HG03575 (cell line): ENCODE results near the gene ADARB1.
"Not testable (repeated sequence)": the region's sequence is repeated elsewhere in the genome, so short reads cannot be mapped to it uniquely, and the experiment has no call there.

Source experiments
- ATAC-seq: cut with Tn5 transposase; IDR thresholded peaks from one replicate; pipeline ENCODE4 v1.9.1; 2021; ENCODE audit not compliant: unreplicated experiment, insufficient number of reproducible peaks, low FRiP score; ENCODE audit errors: extremely low read depth

ADARB1 gene, protein sequence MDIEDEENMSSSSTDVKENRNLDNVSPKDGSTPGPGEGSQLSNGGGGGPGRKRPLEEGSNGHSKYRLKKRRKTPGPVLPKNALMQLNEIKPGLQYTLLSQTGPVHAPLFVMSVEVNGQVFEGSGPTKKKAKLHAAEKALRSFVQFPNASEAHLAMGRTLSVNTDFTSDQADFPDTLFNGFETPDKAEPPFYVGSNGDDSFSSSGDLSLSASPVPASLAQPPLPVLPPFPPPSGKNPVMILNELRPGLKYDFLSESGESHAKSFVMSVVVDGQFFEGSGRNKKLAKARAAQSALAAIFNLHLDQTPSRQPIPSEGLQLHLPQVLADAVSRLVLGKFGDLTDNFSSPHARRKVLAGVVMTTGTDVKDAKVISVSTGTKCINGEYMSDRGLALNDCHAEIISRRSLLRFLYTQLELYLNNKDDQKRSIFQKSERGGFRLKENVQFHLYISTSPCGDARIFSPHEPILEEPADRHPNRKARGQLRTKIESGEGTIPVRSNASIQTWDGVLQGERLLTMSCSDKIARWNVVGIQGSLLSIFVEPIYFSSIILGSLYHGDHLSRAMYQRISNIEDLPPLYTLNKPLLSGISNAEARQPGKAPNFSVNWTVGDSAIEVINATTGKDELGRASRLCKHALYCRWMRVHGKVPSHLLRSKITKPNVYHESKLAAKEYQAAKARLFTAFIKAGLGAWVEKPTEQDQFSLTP

DNA sequence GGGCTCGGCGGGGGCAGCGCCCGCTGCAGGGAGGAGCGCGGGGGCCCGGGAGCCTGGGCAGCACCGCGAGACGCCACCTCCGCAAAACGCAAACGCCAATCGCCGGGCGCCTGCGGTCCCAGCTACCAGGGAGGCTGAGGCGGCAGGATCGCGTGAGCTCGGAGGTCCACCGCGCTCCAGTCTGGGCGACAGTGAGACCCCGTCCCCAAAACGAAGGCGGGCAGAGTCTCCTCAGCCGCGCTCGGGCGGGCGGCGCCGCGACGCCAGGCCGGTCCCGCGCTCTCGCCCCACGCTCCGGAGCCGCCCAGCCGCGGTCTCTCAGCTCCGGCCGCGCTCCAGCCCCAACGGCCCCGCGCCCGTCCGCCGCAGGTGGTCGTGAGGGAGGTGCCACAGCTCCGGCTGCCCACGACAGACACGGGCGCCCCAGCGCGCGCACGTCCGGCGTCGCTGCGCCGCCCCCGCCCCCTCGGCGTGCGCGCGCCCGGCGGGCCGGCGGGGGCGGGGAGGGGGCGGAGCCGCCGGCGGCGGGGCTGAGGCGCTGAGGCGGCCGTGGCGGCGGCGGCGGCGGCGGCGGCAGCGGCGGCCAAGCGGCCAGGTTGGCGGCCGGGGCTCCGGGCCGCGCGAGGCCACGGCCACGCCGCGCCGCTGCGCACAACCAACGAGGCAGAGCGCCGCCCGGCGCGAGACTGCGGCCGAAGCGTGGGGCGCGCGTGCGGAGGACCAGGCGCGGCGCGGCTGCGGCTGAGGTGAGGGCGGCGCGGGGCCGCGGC lies at the start of gene ADARB1:
ADARB1 (plus strand) TSS at position 533 of the 770 bp plus-strand sequence. CDS start 97,077 bp downstream, outside the sequence.
- ATAC-seq, result no peak

DNA sequence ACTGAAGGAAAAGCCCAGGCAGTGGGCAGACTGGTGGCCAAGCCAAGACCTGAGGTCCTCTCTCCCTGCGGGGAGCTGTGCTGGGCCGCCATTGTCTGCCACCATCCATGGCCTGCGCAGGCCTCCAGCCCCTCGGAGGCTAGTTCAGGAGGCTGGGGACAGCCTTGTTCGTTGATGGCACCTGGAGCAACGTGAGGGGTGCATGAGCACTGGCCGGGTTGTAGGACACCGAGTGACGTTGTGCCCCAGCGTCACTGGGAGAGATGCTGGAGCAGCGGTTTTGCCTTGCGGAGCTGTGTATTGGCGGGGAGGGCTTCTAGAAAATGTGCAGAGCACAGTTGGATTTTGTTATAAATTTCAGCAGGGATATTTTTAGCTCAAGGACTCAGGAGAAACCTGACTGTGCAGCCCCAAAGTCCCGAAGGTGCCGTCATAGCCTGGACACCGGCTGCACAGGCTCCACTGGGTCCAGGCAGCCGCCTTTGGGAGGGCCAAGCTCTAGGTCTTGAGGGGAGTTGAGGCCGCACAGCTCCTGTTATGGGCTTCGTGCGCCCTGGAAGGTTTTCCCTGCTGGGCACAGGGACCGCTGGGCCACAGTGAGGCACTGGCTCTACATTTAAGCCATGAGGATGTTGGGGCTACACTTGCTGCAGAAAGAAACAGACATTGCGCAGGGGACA lies 48.2 kb upstream of the ADARB1 start:
- ATAC-seq, result no peak

DNA sequence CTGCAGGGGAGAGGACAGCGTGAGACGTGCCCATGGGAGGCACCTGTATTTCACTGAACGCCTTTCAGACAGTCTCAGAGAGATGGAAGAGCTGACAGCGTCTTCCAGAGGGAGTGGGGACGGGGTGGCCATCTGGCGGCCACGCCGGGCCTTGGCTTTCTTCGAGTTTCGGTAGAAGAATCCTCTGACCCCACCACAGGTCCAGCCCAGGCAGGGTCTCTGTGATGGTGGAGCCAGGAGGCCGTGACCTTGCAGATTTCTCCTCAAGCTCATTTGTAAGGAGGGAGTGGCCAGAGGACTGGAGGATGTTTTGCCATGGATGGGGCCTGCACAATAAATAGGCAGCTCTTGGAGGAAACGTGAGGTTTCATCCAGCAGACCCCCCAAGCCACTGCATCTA lies 47.6 kb upstream of the ADARB1 start:
- no peak for ATAC-seq

DNA sequence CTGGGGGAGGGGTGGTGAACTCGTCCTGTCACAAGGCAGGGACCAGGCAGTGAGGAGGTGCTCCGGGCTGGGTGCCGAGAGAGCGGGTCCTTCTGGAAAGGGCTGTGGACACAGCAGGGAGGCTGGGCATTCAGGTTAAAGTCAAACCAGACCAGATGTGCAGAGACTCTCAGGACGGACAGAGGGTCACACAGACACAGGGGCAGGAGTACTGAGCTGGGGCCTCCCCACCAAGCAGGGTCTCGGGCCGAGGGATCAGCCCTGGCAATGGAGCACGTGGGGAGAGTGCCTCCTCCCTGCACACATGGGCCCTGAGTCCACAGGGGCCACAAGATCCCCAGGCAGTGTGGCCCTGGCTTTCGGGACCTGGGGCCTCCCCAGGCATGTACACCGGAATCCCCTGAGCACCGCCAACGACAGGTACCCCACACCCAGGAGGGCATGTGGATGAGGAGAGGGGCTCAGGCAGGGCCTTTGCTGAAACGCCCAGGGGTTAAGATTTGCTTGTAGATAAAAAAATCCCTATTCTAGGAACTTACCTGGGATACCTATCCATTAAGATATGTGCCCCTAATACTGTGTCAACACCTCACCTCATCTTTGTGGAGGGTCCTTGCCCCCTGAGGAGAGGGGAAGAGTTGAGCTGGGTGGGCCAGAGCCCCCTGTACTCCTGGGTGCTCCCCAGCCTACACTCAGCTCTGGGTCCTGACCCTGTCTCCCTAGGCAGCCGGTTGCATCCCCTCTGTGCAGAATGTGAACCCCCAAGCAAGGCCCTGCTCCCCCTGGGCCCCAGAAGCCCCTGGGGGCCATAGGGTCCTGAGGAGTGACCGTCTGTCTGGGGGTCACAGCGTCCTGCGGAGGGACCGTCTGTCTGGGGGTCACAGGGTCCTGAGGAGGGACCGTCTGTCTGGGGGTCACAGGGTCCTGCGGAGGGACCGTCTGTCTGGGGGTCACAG lies 46.9 kb upstream of the ADARB1 start:
- no peak for ATAC-seq

DNA sequence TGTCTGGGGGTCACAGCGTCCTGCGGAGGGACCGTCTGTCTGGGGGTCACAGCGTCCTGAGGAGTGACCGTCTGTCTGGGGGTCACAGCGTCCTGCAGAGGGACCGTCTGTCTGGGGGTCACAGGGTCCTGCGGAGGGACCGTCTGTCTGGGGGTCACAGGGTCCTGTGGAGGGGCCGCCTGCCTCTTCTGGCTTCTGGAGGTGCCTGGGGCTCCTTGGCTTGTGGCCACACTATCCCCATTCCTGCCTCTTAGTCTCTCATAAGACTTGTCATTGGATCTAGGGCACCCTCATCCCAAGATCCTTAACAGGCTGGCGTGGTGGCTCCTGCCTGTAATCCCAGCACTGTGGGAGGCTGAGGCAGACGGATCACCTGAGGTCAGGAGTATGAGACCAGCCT lies 45.7 kb upstream of the ADARB1 start:
- not testable (repeated sequence) for ATAC-seq

DNA sequence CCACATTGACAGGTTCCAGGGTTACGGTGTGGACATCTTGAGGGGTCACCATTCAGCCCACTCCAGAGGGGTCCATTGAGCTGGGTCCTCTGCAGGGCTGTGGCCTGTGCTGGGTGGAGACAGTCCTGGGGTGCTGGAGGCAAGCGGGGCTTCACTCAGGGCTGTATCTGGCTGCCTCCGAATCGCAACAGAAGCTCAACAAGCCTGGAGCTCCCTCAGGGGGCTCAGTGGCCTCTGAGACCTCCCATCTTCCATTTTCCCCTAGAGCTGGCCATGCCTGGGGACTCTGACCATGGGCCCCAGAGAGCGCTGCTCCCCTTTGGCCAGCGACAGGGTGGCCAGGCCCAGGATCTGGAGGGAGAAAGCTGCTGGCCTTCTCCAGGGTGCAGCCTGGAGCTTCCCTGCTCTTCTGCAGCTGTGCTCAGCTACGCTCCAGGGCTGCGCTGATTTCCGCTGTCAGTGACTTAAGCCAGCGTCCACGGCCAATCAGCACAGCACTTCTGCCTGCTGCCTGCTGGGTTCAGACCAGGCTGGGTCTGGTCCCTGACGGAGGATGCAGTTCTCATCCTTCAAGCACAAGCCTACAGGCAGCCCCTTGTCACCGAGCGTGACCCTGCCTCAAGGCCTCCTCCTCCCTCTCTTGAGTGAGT lies 45.0 kb upstream of the ADARB1 start:
- no peak for ATAC-seq

DNA sequence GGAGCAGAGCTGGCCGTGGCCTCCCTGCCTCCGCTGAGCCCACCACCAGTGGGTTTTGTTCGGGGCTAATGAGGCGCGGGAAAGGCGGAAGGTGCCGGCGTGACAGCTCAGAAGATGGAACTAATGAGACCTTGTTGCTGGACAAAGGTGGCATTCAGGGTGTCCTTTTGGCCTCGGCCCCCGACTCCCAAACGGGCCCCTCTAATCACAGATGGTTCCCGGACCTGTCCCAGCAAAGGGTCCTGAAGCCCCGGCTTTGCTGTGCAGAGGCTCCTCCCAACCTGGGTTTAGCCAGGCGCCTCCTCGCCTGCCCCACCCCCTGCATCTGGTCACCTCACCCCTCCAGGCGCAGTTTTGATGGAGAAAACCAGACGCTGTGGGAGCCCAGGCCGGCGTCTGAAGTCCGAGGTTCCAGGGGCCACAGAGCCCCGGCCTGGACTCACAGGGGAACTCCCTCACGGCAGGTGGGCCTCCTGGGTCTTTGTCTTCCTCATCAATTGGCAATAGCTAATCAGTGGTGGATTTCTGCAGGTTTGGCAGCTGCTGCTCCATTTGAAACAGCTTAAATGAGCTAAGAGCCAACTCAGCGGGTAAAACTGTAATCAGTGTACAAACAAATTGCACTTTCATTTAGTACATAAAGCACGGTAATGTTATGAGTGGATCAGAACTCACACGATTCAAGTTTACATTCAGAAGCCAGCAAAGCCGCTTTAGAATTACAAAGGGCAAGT lies 44.3 kb upstream of the ADARB1 start:
- no peak for ATAC-seq

DNA sequence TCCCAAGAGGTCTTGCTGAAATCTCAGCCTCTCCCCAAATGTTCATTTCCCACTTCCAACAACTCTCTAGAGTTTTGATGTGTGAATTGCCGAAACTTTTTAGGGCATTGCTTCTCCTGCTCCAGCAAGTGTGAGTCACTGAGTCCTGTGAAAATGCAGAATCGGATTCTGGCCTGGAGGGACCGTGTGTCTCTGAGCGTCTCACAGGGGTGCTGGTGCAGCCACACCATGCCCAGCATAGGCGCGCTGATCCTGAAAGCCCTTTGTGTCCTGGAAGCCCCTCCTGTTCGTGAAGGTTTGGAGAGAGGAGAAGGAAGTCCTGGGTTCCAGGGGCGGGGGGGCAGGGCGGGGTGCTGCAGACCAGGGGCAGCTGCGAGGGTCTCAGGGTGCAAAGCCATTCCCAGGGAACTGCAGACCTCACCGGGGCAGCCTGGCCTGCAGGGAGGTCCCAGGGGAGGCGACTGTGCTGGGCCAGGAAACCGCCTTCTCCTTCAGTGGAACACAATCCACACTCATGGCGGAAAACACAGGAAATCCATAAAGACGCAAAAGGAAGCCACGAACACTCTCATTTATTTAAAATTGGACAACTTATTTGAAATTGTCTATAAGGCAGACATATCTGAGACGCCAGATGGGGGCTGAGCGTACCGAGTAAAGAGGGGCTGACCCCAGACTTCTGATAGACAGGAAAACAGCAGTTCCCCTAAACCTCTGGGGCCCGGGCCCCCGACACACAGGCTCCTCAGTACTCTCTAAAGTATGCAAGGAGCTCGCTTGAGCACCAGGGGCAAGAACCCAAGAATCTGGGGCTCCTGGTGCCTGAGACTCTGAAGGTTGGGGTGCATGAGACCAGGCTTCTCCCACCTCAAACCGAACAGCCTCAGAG lies 43.5 kb upstream of the ADARB1 start:
- no peak for ATAC-seq

DNA sequence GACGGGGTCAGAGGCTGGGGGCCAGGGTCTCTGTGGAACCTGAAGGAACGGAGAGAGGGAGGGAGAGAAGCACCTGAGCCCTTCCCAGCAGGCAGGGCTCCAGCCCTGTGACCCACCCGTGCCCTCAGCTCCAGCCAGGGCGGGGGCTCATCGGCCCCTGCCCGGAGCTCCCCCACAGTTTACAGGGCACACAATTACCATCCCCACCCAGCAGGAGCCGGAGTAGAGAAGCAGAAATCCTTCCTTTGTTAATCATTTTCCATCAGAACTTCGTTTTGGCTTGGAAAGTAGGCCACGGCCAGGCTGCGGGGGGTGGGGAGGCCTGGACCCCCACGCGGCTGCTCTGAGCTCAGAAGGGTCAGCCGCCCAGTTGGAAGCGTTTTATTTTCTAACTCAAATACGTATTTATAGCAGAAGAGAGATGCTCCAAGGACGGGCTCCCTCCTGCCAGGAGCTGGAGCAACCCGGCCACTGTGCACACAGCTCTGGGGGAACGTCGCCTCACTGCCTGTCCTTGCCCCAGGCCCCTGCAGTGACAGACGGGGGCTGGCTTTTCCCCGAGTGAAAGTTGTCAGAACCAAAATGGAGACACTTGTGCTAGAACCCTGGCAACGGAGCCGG lies 42.7 kb upstream of the ADARB1 start:
- ATAC-seq, result no peak

DNA sequence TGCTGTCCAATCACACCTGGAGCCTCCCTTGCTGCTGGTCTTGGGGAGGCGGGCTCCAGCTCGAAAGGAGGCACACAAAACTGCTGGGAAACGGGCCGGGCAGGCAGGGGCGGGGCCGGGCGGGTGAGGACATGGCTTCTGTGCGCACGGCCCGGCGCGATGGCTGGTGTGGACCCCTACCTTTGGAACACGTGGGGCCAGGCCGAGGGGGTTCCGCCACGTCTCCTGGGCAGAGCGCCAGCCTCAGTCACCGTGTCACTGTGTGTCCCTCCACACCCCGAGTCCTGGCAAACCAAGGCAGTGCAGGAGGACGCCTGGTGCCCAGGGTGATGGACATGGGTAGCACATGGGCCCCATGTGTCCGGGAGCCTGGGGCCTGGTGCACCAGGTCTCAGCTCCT lies 42.0 kb upstream of the ADARB1 start:
- ATAC-seq, result no peak

DNA sequence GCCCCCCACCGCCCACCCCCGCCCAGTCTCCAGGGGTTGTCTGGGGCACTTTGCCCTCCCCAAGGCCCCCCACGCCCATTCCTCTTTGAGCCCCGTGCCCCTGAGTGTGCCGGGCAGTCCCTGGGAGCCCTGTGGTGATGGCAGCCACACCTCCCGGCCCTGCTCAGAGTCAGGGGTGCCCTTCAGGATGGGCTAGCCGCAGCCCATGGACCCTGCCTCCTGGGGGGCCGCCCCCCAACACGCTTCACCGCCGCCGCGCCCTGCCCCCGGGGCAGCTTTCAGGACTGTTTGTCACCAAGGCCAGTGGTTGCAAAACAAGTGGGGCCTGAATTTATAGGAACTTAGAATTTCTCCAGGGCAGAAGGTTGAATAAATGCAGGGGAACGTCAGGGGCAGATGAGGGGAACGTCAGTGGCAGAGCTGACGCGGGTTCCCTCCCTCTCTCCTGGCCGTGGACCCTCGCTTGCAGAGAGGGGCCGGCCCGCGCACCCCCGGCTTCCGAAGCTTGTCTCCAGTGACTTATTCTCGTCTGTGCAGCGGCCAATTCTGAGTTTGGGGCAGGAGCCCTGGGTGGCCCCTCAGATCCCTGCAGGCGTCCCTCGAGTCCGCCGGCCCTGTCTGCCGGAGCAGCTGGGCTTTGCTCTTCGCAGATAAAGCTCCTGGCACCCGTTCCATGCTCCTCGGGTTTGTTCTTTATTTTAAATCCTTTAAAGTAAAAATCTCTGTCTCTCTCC lies 41.2 kb upstream of the ADARB1 start:
- no peak for ATAC-seq

DNA sequence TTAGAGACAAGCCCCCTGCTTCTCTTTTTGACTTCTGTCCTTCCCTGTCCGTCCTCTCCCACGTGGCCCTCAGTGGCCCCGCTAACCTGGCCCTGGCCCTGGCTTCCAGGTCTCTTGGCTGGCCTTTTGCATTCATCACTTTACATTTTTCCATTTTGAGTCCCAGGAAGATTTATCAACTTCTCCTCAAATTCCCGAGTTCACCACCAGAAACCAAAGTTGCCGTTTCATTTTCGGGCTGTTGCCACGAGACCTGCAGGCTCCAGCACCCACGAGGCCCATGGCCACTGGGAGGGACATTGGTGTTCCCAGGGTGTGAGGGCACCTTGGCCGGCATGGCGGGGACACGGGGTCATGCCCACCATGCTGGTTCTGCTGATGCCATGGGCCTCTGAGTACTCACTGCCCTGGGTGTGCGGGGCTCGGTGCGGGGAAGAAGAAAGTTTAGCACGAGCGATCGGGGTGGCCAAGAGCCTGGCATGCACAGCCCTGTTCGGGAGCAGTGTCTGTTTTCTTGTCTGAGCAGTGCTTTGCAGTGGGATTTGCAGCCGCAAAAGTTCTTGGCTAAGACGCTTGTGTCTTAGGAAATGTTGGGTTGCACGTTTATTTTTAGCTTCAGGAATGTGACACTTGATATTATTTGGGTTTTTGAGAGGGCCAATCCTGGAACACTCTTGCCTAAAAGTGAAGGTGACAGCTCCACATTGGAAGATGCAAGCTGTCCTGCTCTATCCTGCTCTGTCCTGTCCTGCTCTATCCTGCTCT lies 40.4 kb upstream of the ADARB1 start:
- ATAC-seq, result no peak

DNA sequence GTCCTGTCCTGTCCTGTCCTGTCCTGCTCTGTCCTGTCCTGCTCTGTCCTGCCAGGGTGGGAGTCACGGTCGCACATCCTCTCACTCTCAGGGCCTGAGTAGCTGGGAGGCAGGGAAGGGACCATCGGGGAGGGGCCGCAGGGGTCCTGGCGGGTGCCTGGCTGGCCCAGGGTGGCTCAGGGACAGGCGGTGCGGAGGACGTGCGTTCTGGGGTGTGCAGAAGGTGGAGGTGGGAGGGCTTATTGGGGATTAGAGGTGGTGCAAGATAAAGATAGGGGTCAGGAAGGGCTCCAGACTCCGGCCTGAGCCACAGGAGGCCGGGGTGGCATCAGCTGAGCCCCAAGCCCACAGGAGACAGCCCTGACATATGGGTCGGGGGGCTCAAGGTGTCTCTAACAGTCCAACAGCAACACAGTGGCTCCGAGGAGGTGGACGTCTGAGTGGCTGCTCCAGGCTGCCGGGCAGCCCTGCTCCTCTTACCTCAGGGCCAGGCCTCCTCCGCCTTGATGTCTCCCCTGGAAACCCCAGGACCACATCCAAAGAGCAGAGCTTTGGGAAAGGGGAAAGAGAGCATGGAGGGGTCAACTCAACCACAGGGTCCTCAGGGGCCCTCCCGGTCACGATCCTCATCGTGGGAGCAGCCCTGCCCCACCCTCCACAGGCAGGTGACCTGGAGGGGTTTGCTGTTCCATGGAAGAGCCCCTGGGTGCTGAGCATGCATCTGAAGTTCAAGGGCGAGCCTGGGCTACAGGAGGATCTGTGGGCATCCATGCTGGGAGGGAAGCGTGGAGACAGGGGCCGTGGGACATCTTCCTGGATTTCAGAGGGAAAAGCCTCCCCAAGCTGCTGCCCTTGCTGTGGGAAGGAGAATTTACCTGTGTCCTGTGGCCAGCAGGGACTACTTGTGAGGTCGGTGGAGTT lies 39.6 kb upstream of the ADARB1 start:
- ATAC-seq, result no peak

DNA sequence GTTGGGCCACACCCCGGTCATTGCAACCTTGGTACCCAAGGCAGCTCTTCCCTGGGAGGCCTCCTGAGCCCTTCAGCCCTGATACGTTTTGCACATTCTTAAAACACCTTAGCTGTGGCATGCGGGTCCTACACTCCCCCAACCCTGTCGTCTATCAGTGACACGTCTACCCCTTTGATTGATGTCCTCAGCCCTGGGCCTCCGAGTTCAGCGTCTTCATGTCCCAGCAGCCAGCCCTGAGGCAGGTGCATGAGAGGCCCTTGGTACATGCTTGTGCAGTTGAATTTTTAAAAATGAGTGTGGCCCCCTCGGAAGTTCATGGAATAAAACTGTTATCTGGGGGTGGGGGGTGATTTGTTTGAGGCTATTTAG lies 38.9 kb upstream of the ADARB1 start:
- no peak for ATAC-seq
